OCI-LY3 (cell line): ENCODE results near the gene REL.
"Not testable (repeated sequence)": the region's sequence is repeated elsewhere in the genome, so short reads cannot be mapped to it uniquely, and the experiment has no call there.

Source experiments
- H2AFZ ChIP-seq: fragments of 200-600, 300-600 bp; shearing (Covaris generic); 2 replicates; pipeline ENCODE4 v1.6.0; 2014; ENCODE audit warnings: antibody characterized with exemption, low read depth, low read length
- H3K27ac ChIP-seq: fragments of 200-600, 300-600 bp; sonication (generic); 2 replicates; pipeline ENCODE4 v1.5.1; 2014; ENCODE audit warnings: mild to moderate bottlenecking, low read length, moderate library complexity, mixed read lengths
- H3K27me3 ChIP-seq: fragments of 200-600, 300-600 bp; sonication (generic); 2 replicates; pipeline ENCODE4 v1.6.1; 2014; ENCODE audit warnings: low read depth, low read length, mixed read lengths
- H3K36me3 ChIP-seq: fragments of 200-600, 300-600 bp; sonication (generic); replicated peaks from 2 replicates; pipeline ENCODE3; 2014; ENCODE audit warnings: low read depth, low read length, mixed read lengths
- H3K4me1 ChIP-seq: fragments of 300-600, 200-600 bp; sonication (generic); 2 replicates; pipeline ENCODE4 v1.6.1; 2014; ENCODE audit warnings: low read length, mixed read lengths
- H3K4me2 ChIP-seq: fragments of 200-600, 300-600 bp; sonication (generic); 2 replicates; pipeline ENCODE4 v1.6.1; 2014; ENCODE audit warnings: low read length, mixed read lengths
- H3K4me3 ChIP-seq: fragments of 300-600, 200-600 bp; sonication (generic); 2 replicates; pipeline ENCODE4 v1.5.1; 2014; ENCODE audit warnings: antibody characterized with exemption, mild to moderate bottlenecking, low read length, moderate library complexity
- H3K79me2 ChIP-seq: fragments of 300-600, 200-600 bp; shearing (Covaris generic); 2 replicates; pipeline ENCODE4 v1.6.1; 2014; ENCODE audit warnings: mild to moderate bottlenecking, low read length, mixed read lengths
- H3K9ac ChIP-seq: fragments of 300-600, 200-600 bp; shearing (Covaris generic); 2 replicates; pipeline ENCODE4 v1.6.0; 2014; ENCODE audit warnings: mild to moderate bottlenecking, low read length, moderate library complexity
- H3K9me3 ChIP-seq: fragments of 200-600, 300-600 bp; shearing (Covaris generic); 2 replicates; pipeline ENCODE4 v1.6.1; 2014; ENCODE audit warnings: low read length, mixed read lengths; ENCODE audit not compliant: insufficient read depth
- H4K20me1 ChIP-seq: fragments of 200-600, 300-600 bp; sonication (generic); 2 replicates; pipeline ENCODE4 v1.6.1; 2016; ENCODE audit warnings: low read length, mixed read lengths; ENCODE audit not compliant: insufficient read depth
- EZH2phosphoT487 ChIP-seq: fragments of 200-600 bp; shearing (Covaris generic); IDR thresholded peaks from 2 replicates; pipeline ENCODE4 v1.6.1; 2018; ENCODE audit warnings: antibody characterized with exemption, mixed run types, low read depth
- TF ChIP-seq, protein P1 (sequence below): fragments of 200-600, 300-600 bp; sonication (generic); IDR thresholded peaks from 2 replicates; pipeline ENCODE4 v1.5.1; 2014; ENCODE audit warnings: antibody characterized with exemption, low read length, low read depth

Gene REL

DNA sequence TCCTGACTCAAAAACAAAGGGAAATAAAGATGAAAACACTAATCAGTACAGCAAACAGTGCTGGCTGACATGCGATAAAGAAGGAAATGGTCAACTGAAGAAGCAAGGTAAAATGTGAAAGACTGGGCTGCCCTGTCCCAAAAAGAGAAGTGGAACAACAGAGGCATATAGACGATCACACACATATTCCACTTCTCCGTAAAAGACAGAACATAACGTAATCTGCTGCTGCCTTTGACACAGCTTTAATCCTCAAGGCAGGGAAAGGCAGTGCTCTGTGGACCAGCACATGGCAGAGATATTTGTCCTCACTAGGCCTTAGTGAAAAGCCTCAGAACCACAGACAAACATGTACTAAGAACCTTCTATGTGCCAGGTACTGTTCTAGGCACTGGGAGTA, 24.3 kb upstream of the REL start:
- Histone ChIP-seq H3K27me3 (no peaks in the 10 kb centered on the region), H2AFZ (no peak overlapping the region), H3K4me2 (no peak overlapping the region), H3K4me1 (peaks cover 13% of the 10 kb centered on the region; the same call in 1 of the 2 replicates), H3K4me3 (no peak overlapping the region), H4K20me1 (no peaks in the 10 kb centered on the region), H3K36me3 (no peaks in the 10 kb centered on the region), H3K79me2 (no peaks in the 10 kb centered on the region), H3K27ac (no peak overlapping the region), H3K9ac (no peak overlapping the region), H3K9me3 (no peaks in the 10 kb centered on the region)
- TF ChIP-seq EZH2phosphoT487 = no peak
- TF ChIP-seq, protein P1, sequence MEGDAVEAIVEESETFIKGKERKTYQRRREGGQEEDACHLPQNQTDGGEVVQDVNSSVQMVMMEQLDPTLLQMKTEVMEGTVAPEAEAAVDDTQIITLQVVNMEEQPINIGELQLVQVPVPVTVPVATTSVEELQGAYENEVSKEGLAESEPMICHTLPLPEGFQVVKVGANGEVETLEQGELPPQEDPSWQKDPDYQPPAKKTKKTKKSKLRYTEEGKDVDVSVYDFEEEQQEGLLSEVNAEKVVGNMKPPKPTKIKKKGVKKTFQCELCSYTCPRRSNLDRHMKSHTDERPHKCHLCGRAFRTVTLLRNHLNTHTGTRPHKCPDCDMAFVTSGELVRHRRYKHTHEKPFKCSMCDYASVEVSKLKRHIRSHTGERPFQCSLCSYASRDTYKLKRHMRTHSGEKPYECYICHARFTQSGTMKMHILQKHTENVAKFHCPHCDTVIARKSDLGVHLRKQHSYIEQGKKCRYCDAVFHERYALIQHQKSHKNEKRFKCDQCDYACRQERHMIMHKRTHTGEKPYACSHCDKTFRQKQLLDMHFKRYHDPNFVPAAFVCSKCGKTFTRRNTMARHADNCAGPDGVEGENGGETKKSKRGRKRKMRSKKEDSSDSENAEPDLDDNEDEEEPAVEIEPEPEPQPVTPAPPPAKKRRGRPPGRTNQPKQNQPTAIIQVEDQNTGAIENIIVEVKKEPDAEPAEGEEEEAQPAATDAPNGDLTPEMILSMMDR = no peak

DNA sequence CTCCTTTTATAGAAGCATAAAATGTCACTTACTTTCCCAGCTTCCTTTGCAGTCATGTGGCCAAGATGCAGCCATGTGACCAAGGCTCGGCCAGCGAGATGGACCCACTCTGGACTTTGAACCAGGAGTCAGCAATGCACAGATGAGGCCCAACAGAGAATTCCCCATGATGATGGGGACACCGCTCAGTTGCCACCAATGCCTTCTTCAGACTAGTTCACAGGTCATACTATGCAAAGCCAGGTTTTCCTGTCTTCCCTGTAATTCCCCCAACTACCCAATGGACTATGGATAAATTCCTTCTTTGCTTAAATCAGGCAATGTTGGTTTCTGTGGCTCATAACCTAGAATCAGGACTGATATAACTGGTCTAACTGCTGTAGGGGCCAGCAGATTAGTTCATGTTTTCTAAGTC, 22.5 kb upstream of the REL start:
- H3K9ac ChIP-seq = no peak overlapping the region
- TF ChIP-seq, protein P1 = no peak
- no peak for TF ChIP-seq EZH2phosphoT487
- no peaks in the 10 kb centered on the region for H3K36me3 ChIP-seq
- H3K4me2 ChIP-seq = no peak overlapping the region
- no peaks in the 10 kb centered on the region for H3K9me3 ChIP-seq
- H3K27me3 ChIP-seq = no peaks in the 10 kb centered on the region
- no peak overlapping the region for H3K4me3 ChIP-seq
- no peak overlapping the region for H3K27ac ChIP-seq
- H2AFZ ChIP-seq = no peak overlapping the region
- H3K4me1 ChIP-seq = peaks cover 22% of the 10 kb centered on the region
- no peaks in the 10 kb centered on the region for H4K20me1 ChIP-seq
- no peaks in the 10 kb centered on the region for H3K79me2 ChIP-seq

DNA sequence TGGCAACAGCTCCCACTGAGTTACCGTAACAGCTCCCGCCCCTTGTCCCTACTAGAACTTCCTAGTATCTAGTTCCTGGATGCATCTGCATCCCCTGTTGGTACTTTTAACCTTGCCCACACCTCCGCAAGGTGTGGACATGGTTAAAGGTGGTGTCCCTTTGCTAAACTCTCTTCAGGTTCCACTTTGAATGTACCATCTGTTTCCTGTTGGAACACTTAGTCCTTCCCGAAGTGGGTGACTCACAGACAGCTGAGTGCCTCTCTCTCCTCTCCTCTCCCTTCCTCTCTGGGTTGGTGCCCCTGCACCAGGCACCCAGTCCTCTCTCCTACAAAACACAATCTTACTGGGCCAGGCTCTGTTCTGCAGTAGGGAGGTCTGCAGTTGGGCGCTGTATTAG, 19.6 kb upstream of the REL start:
- Histone ChIP-seq H3K9me3 (no peaks in the 10 kb centered on the region; the same call in 1 of the 2 replicates), H2AFZ (no peak overlapping the region), H3K27ac (no peak overlapping the region), H3K4me1 (peaks cover 17% of the 10 kb centered on the region), H3K4me2 (no peak overlapping the region), H3K79me2 (no peaks in the 10 kb centered on the region), H3K27me3 (no peaks in the 10 kb centered on the region), H3K36me3 (no peaks in the 10 kb centered on the region), H3K9ac (no peak overlapping the region), H3K4me3 (no peak overlapping the region), H4K20me1 (no peaks in the 10 kb centered on the region)
- TF ChIP-seq EZH2phosphoT487 = no peak
- TF ChIP-seq, protein P1 = no peak

DNA sequence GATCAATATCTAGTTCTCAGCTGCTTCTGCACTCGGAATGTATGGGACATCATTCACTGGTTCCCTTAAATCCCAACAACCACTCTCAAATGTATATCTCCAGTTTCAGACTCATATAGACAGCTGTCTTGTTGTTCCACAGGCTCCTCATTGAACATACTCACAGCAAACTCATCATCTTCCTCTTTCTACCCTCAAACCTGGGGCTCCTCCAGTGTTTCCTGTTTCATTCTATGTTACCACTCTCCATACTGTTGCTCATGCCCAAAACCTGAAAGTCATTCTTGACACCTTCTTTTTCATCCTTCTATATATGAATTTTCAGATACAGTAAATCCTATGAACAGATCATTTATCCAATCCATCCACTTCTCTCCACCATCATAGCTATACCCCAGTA, 18.7 kb upstream of the REL start:
- Histone ChIP-seq H3K4me3 (no peak overlapping the region), H3K4me1 (peaks cover 18% of the 10 kb centered on the region), H3K36me3 (peaks cover under 1% of the 10 kb centered on the region), H4K20me1 (no peaks in the 10 kb centered on the region), H3K9me3 (no peaks in the 10 kb centered on the region; the same call in 1 of the 2 replicates), H3K27me3 (no peaks in the 10 kb centered on the region), H3K4me2 (no peak overlapping the region; the same call in 1 of the 2 replicates), H3K9ac (no peak overlapping the region), H2AFZ (no peak overlapping the region), H3K79me2 (no peaks in the 10 kb centered on the region), H3K27ac (no peak overlapping the region)
- no peak for TF ChIP-seq EZH2phosphoT487
- TF ChIP-seq, protein P1 = no peak

DNA sequence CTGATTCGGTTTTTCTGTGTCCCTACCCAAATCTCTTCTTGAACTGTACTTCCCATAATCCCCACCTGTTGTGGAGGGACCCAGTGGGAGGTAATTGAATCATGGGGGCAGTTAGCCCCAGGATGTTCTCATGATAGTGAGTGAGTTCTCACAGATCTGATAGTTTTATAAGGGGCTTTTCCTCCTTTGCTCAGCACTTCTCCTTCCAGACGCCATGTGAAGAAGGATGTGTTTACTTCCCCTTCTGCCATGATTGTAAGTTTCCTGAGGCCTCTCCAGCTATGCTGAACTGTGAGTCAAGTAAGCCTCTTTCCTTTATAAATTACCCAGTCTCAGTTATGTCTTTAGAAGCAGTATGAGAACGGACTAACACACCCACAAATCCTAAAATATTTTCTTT, 16.0 kb upstream of the REL start:
- H3K9ac ChIP-seq, H2AFZ ChIP-seq, H3K79me2 ChIP-seq, H3K27me3 ChIP-seq, H3K27ac ChIP-seq, H4K20me1 ChIP-seq, H3K36me3 ChIP-seq, H3K4me2 ChIP-seq, H3K9me3 ChIP-seq, H3K4me3 ChIP-seq: not testable (repeated sequence)
- H3K4me1 ChIP-seq = peaks cover 31% of the 10 kb centered on the region
